GM19099 (cell line): Measurements from ENCODE around the gene LMCD1.

ENCODE experiments used
- POLR2A ChIP-seq: IDR thresholded peaks from 3 replicates; pipeline ENCODE4 v1.6.1; 2011; ENCODE audit warnings: low read depth; ENCODE audit not compliant: insufficient read length; ENCODE audit errors: extremely low read depth

Gene LMCD1

GRCh38 chr3:8532251-8532871 is 30.7 kb downstream of the LMCD1 start:
- TF ChIP-seq POLR2A, result no peak

DNA sequence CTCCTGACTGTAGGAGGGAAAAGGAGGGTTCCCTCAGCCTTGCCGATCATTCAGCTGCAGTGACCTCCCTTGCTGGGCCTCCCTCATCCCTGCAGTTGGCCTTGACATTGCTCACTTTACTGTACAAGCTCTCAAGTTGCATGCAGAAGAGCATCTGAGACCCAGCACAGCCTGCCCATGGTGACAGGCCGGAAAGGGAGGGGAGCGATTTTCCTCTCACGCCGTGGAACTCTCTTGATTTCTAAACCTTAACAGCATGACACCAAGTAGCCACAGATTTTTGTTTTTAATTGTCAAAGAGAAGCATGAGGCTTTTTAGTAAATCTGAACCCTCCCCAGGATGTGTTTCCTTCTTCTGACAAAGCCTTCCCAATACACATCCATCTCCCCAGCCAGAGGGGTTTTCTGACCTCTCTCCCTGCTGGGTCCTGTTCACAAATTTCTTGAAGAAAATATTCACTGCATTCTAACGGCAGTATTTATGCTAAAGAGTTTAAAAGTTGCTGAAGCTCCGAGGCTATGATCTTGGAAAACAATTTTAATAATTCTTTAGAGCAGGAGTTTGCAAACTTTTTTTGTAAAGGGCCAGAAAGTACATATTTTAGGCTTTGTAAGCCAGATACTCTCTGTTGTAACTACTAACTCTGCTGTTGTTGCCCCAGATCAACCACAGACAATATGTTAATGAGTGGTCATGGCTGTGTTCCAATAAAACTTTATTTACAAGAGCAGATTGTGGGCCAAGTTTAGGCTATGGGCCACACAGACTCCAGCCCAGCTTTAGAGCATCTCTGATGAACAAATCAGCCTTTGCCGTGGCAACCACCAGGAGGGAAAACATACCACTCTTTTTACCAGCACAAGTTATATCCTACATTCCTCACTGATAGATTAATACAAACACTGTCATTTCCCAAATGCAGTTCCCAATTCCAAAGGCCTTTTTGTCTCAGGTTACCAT is 34.8 kb downstream of the LMCD1 start:
- no peak for TF ChIP-seq POLR2A

GRCh38 chr3:8537440-8537839 is 35.8 kb downstream of the LMCD1 start:
- no peak for TF ChIP-seq POLR2A

GRCh38 chr3:8538223-8538622 is 36.6 kb downstream of the LMCD1 start:
- no peak for TF ChIP-seq POLR2A

DNA sequence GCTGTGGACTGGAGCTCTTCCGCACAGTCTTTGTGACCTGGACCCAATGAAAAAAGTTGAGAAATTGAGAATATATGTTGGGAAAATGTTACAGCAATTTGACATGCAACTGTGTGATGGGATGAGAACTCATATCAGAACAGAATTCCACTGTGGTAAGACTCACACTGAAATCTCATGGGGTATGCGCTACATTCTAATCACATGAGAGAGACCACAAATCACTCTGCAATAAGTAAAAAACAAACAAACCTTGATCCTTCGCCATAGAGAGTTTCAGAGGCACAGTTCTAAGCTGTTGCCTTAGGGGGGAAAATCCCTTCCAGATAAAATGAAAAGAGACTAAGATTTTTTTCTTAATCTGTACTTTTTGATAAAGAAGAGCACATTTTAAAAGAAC is 37.3 kb downstream of the LMCD1 start:
- TF ChIP-seq POLR2A, result no peak

DNA sequence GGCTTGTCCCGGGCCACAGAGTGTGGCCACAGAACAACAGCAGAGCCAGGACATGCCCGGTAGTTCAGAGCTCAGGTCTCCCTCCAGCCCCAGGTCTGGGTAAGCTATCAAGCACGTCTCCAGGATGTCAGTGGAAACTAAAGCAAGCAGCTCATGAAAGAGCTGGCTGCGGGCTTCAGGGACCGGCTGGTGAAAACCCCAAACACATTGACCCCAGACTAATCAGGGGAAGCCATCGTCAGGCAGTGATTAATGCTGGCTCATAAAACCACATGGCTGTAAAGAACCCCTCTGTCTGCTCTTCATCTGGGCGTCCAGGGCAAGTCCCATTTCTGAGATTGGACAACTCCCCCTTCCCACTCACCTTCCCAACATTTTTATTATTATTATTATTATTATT is 37.8 kb downstream of the LMCD1 start:
- TF ChIP-seq POLR2A, result no peak

- no peak for TF ChIP-seq POLR2A
Observed at GRCh38 chr3:8540456-8540855, 38.8 kb downstream of the LMCD1 start.

GRCh38 chr3:8541486-8541885 is 39.9 kb downstream of the LMCD1 start:
- TF ChIP-seq POLR2A, result no peak

DNA sequence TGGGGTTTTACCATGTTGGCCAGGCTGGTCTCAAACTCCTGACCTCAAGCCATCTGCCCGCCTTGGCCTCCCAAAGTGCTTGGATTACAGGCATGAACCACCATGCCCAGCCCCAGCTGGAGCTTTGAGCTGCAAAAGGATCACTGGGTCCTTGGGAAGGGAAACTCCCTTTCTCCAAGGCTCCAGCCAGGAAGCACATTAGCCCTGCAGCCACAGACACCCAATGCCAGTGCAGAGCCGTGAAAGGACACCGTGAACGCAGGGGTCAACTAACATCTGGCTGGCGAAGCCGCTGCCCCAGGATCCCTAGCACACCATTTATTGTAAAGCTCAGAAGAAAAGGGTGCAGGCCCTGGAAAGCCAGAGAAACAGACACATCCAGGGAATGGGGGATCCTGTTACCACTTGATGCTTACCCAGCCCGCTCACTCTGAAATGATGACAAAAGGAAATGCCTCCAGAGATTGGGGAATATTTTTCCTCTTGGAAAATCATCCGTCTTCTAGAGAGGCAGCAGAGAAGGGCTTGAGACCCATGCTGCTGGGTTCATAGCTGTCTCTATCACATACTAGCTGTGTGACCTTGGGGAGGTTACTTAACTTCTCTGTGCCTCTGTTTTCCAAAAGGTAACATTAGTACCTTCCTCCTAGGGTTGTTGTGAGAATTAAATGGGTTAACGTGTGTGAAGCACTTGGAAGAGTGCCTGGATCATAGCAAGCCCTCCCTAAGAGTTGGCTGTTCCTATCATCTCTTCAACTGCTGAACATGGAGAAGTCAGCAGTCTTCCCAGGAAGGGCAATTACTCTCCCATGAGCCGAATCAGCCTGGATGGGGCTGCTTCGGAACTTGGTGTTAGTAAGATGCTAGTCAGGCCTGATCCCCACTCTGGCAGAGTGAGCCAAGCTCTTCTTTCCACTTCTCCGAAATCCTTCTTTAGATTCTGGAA is 40.8 kb downstream of the LMCD1 start:
- TF ChIP-seq POLR2A, result no peak

DNA sequence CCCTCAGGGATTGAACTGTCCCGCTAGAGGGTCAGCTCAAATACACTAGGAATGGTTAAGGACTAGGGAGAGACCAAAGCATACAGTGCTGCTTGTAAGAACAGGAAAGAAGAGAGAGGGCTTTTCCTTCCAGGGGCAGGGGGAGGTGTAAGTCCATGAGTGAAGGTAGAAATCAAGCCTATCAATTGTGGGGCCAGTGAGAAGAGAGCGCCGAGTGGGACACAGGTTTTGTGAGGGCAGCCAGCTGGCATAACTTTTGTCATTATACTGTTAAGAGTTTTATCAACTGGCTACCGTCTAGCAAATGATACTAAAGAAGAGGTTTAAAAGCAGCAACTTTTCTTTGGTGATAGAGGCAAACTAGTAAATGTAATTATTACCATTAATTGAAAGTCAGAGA is 45.0 kb downstream of the LMCD1 start:
- TF ChIP-seq POLR2A, result no peak

- TF ChIP-seq POLR2A, result no peak
Observed at GRCh38 chr3:8548502-8549275, 47.1 kb downstream of the LMCD1 start.

GRCh38 chr3:8549354-8549753 is 47.7 kb downstream of the LMCD1 start:
- no peak for TF ChIP-seq POLR2A

- TF ChIP-seq POLR2A, result no peak
Observed at GRCh38 chr3:8550611-8551010, 49.0 kb downstream of the LMCD1 start.

GRCh38 chr3:8552223-8552762 is 50.7 kb downstream of the LMCD1 start:
- no peak for TF ChIP-seq POLR2A
